ENCODE measurements around the gene PLEKHM3. TPM values are rescaled to one million over a fixed set of nuclear protein-coding genes. Genes with fewer than 3 reads are reported as not detected.
"Not testable (repeated sequence)": the region's sequence is repeated elsewhere in the genome, so short reads cannot be mapped to it uniquely, and the experiment has no call there.

Gene PLEKHM3
- total RNA-seq, 1 donor from 2014 or later: 15.6 TPM

- no peak for DNase-seq (ENCODE audit: low spot score)
Measured at GRCh38 chr2:207926133-207926988, 99.0 kb downstream of the PLEKHM3 start.

- DNase-seq (ENCODE audit: low spot score): no peak
Measured at GRCh38 chr2:207925601-207926000, 99.7 kb downstream of the PLEKHM3 start.

GRCh38 chr2:207921606-207922005, 103.7 kb downstream of the PLEKHM3 start:
- no peak for DNase-seq (ENCODE audit: low spot score)

DNA sequence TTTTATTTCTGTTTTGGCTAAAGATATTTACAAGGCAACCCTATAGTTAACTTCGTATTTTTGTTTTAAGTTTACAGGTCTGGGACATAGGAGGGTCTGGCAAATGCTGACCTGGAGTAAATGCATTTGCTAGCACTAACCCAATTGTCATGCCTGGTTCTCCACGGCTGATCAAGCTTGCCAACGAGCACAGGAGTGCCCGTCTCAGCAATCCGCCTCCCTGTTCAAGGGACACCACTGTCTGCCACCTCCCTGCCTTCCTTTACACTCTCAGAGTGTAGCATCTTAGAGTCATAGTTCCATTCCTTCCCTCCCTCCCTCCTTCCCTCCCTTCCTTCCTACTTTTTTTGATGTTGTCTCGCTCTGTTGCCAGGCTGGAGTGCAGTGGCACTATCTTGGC, 104.6 kb downstream of the PLEKHM3 start:
- no peak for DNase-seq (ENCODE audit: low spot score)

DNA sequence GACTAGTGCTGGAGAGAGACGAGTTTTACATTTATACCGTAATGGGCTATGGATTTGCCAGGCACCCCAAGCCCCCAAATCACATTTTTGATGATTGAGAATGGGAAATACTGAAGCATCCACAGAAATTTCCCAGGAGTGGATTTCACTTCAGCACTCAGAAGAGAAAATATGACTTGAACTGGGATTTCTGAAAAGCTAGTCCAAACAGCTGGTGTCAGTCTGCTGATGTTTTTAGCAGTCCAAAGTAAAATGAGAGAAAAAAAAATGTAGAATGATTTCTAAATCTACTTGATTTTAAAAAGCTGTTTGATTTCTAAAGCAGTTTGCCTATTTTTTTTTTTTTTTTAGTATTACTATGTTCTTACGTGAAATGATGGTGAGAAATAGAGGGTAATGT, 105.0 kb downstream of the PLEKHM3 start:
- DNase-seq (ENCODE audit: low spot score): no peak

DNA sequence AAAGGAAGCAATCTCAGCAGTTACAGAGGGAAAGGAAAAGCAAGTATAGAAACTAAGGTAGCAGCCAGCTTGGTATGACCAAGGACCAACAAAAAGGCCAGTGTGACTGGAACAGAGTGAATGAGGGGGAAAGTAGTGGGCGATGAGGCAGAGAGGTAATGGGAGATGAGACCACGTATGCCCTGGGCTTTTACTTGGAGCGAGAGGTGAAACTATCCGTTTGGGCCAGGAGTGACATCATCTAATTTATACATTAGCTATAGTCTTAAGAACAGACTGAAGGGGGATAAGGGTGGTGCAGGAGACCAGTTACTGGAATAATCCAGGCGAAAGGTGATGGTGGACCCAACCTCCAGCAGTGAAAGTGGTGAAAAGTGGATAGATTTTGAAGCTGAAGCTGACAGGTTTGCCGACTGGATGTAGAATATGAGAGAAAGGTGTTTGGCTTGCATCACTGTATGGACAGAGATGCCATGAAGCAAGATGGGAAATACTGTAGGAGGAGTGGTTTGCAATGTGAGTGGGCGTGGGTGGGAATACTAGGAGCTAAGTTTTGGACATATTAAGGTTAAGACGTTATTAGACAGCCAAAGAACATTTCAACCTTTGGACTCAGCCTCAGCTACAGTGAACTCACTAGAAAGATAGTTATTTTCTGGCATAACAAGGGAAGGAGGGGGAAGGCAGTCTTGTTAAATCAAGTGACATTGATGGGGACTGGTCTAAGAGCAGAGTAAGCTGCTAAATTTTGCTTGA, 106.0 kb downstream of the PLEKHM3 start:
- DNase-seq (ENCODE audit: low spot score): no peak

DNA sequence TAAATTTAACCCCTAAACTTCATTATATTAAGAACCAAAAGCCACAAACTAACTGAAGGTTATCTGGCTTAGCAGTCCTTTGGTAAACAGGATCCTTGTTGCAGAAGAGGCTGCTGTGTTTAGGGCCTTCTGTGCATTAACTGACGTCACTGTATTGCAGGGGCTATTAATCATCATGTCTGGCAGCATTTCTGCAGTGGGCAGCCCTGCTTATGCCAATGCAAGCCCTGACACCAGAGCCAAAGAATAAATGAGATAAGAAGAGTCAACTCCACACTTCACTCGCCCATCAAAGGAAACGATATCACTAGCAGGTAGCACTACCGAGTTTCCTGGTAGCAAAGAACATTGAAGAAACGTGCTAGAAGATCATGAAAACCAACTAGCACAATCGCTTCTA, 110.6 kb downstream of the PLEKHM3 start:
- DNase-seq (ENCODE audit: low spot score): no peak

DNA sequence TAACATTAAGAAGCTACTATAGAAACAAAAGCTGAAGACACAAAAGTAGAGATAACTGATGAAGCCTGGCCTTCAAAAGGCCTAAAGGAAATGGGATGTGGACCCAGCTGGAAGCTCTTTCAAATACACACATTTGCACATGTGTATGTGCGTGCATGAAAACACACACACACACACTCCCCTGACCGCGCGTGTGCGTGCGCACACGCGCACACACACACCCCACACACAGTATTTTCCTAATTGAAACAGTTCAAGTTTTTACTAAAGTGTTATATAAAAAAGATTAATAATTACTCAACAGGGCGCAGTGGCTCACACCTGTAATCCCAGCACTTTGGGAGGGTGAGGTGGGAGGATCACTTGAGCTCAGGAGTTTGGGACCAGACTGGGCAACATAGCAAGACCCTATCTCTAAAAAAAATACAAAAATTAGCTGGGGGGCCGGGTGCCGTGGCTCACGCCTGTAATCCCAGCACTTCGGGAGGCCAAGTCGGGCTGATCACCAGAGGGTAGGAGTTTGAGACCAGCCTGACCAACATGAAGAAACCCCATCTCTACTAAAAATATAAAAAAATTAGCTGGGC, 111.5 kb downstream of the PLEKHM3 start:
- DNase-seq (ENCODE audit: low spot score): no peak

- no peak for DNase-seq (ENCODE audit: low spot score)
Measured at GRCh38 chr2:207911856-207912255, 113.5 kb downstream of the PLEKHM3 start.

GRCh38 chr2:207911215-207911614, 114.1 kb downstream of the PLEKHM3 start:
- DNase-seq (ENCODE audit: low spot score): no peak

DNA sequence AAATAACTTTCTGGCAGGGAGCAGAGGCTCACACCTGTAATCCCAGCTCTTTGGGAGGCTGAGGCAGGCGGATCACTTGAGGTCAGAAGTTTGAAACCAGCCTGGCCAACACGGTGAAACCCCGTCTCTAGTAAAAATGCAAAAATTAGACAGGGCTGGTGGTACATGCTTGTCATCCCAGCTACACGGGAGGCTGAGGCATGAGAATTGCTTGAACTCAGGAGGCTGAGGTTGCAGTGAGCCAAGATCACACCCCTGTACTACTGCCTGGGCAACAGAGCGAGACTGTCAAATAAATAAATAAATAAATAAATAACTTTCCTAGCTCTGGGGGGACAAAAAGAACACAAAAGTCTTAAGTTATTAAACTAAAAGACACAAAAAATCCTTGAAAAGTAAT, 118.8 kb downstream of the PLEKHM3 start:
- not testable (repeated sequence) for DNase-seq (ENCODE audit: low spot score)

GRCh38 chr2:207905546-207905945, 119.8 kb downstream of the PLEKHM3 start:
- no peak for DNase-seq (ENCODE audit: low spot score)

- no peak for DNase-seq (ENCODE audit: low spot score)
Measured at GRCh38 chr2:207903236-207903635, 122.1 kb downstream of the PLEKHM3 start.

DNA sequence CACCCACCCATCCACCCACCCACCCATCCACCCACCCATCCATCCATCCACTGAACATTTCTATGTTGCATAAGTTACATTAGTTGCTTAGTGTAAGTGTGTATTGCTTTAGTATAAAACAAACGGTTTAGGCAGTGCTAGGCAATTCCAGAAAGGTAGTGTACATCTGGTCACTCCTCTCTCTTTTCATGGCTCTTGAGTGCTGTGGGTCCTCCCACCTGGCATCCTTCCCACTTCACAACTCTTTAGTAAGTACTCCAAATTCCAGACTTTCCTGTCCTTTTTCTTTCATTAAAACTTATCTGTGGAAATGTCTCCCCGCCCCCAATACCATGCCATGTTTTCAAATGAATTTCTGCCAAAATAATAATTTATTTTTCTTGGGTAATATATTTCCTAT, 122.5 kb downstream of the PLEKHM3 start:
- no peak for DNase-seq (ENCODE audit: low spot score)

- DNase-seq (ENCODE audit: low spot score): no peak
Measured at GRCh38 chr2:207901829-207902228, 123.5 kb downstream of the PLEKHM3 start.

DNA sequence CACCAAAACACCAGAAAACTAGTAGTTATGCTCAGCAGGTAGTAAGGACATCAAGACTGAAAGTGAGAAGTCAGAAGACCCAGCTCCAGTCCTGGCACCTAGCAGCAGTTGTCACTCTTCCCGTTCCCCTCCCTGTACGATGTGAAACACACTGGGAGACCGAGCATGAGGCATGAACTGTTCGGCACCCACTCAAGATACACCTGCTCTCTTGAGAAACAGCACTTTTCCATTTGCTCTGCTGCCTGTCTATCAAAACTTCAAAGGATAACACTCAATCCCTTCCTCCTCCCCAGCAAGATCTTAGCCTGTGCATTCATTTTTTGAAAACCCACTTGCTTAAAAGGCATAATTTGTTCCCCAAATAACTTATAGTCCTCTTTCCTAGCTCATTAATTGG, 123.9 kb downstream of the PLEKHM3 start:
- DNase-seq (ENCODE audit: low spot score): no peak

- no peak for DNase-seq (ENCODE audit: low spot score)
Measured at GRCh38 chr2:207898354-207898695, 127.0 kb downstream of the PLEKHM3 start.

- DNase-seq (ENCODE audit: low spot score): no peak
Measured at GRCh38 chr2:207897541-207898353, 127.6 kb downstream of the PLEKHM3 start.

GRCh38 chr2:207896525-207897285, 128.6 kb downstream of the PLEKHM3 start:
- DNase-seq (ENCODE audit: low spot score): no peak

DNA sequence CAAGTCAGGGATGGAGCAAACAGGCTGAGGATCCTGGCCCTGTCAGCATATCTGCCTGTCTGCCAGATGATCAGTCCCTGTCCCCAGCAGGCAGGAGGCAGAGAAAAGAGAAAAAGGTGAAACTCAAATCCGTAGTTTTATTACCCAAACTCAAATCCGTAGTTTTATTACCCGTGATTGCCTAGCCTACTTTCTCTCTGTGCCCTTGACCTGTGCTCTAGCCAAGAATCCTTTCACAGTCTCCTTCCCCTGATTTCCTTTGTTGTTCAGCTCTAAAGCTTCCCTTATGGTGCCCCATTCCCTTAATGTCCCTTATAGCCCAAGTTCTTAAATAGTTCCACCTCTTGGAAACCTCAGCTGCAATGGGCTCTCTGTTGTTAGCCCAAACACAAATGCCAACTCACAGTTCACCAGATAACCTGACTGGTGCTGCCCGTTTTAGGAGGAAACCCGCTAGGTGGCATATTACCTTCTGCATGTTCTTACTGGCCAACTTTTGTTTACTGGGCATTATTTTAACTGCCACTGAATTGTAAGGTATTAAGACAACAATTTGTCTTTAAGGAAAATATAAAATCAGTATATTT, 130.0 kb downstream of the PLEKHM3 start:
- DNase-seq (ENCODE audit: low spot score): no peak
